HepG2 (cell line): Measurements from ENCODE around the gene COL18A1. TPM values are rescaled to one million over a fixed set of nuclear protein-coding genes. Genes with fewer than 3 reads are reported as not detected.
A peak's percentile ranks its signal among the peaks of the same experiment; 100 is the strongest.

ENCODE experiments used
- DRAP1 ChIP-seq: IDR thresholded peaks from 2 replicates; pipeline ENCODE4 v1.6.1; 2016; ENCODE audit warnings: missing genetic modification reagents, missing compliant biosample characterization
- EED ChIP-seq: sonication (generic); formaldehyde crosslinking; IDR thresholded peaks from 2 replicates; pipeline ENCODE4 v1.5.0; 2020; ENCODE audit warnings: mild to moderate bottlenecking, missing genetic modification reagents
- EHMT2 ChIP-seq: fragments of 200-600 bp; sonication (generic); IDR thresholded peaks from 2 replicates; pipeline ENCODE4 v1.7.0; 2017; ENCODE audit warnings: antibody characterized with exemption, low read depth, low read length, borderline replicate concordance
- ESRRA ChIP-seq: sonication (generic); formaldehyde crosslinking; IDR thresholded peaks from 2 replicates; pipeline ENCODE4 v1.5.1; 2020; ENCODE audit warnings: mild to moderate bottlenecking, low read depth, missing genetic modification reagents
- ETS1 ChIP-seq: sonication (generic); formaldehyde crosslinking; IDR thresholded peaks from 2 replicates; pipeline ENCODE4 v1.4.0; 2020; ENCODE audit warnings: missing genetic modification reagents
- EZH2 ChIP-seq: conservative IDR thresholded peaks from 2 replicates; pipeline ENCODE4 v1.6.1; 2012; ENCODE audit warnings: mild to moderate bottlenecking, low read depth, low read length, moderate library complexity
- FOXP4 ChIP-seq: sonication (generic); formaldehyde crosslinking; IDR thresholded peaks from 2 replicates; pipeline ENCODE4 v1.4.0; 2020; ENCODE audit warnings: missing genetic modification reagents
- JUND ChIP-seq: sonication (generic); formaldehyde crosslinking; IDR thresholded peaks from 2 replicates; pipeline ENCODE4 v1.8.0; 2022; ENCODE audit warnings: mild to moderate bottlenecking, missing genetic modification reagents
- MBD4 ChIP-seq: IDR thresholded peaks from 2 replicates; pipeline ENCODE4 v1.6.1; 2012; ENCODE audit warnings: low read length, inconsistent platforms, borderline replicate concordance
- PHF5A ChIP-seq: IDR thresholded peaks from one replicate; pipeline ENCODE4 v1.6.1; 2018; ENCODE audit warnings: low read depth, missing genetic modification reagents; ENCODE audit not compliant: unreplicated experiment
- REST ChIP-seq, 2 experiments: IDR thresholded peaks; 2 replicates each; pipeline ENCODE4 v1.6.1; 2011 to 2012; ENCODE audit warnings: low read length in 2 of 2, borderline replicate concordance in 1 of 2, low read depth in 1 of 2, mild to moderate bottlenecking in 1 of 2, moderate library complexity in 1 of 2
- ZBTB2 ChIP-seq: sonication (generic); formaldehyde crosslinking; IDR thresholded peaks from 2 replicates; pipeline ENCODE4 v1.8.0; 2022; ENCODE audit warnings: low read depth, missing genetic modification reagents
- ZMYM4 ChIP-seq: sonication (generic); formaldehyde crosslinking; IDR thresholded peaks from 2 replicates; pipeline ENCODE4 v1.8.1; 2023; ENCODE audit warnings: mild to moderate bottlenecking, missing genetic modification reagents
- ZNF160 ChIP-seq: sonication (generic); formaldehyde crosslinking; IDR thresholded peaks from 2 replicates; pipeline ENCODE4 v1.8.0; 2022; ENCODE audit warnings: mild to moderate bottlenecking, inconsistent platforms, missing genetic modification reagents
- ZNF264 ChIP-seq: sonication (generic); formaldehyde crosslinking; IDR thresholded peaks from 2 replicates; pipeline ENCODE4 v1.4.0; 2020; ENCODE audit warnings: missing genetic modification reagents
- ZNF616 ChIP-seq: sonication (generic); formaldehyde crosslinking; IDR thresholded peaks from 2 replicates; pipeline ENCODE4 v1.5.0; 2020; ENCODE audit warnings: low read depth, mild to moderate bottlenecking, missing genetic modification reagents
- ZNF629 ChIP-seq: sonication (generic); formaldehyde crosslinking; conservative IDR thresholded peaks from 2 replicates; pipeline ENCODE4 v1.5.0; 2020; ENCODE audit warnings: missing genetic modification reagents
- ZNF749 ChIP-seq: sonication (generic); formaldehyde crosslinking; IDR thresholded peaks from 2 replicates; pipeline ENCODE4 v1.8.0; 2022; ENCODE audit warnings: mild to moderate bottlenecking, missing genetic modification reagents, moderate library complexity, borderline replicate concordance
- polyA plus RNA-seq, 8 experiments: library from polyadenylated mRNA; depleted of rRNA in 3 of 8; stranded (reverse) in 7 of 8; unstranded in 1 of 8; fragments of >200 nt; fragmentation: Illumina TruSeq in 4 of 8; extraction: Trizol in 4 of 8; gene quantifications; 2 replicates each; pipeline versions ENCODE4 v1.2.1 to v1.2.3, GENCODE V29; 2011 to 2016; ENCODE audit warnings: low read depth in 4 of 8, missing spikeins in 1 of 8, mixed read lengths in 1 of 8; ENCODE audit not compliant: insufficient read depth in 1 of 8
- total RNA-seq, 5 experiments: library from RNA; depleted of rRNA; stranded (reverse); fragments of >200 nt; fragmentation: Illumina TruSeq; extraction: Trizol; gene quantifications; 2 replicates each; pipeline ENCODE4 v1.2.3, GENCODE V29; 2016; ENCODE audit warnings: low read depth in 1 of 5

The COL18A1 gene
- total and polyA plus RNA-seq, 2 of the 13 experiments (the other 11 are each of a cell fraction or from before 2014, with no cell fraction given): 79.0 to 102 TPM

GRCh38 chr21:45471525-45472221 is 66.7 kb downstream of the COL18A1 start (continued):
- peak; percentile 74; the same call in 1 of the 2 replicates for TF ChIP-seq DRAP1 (CRISPR knock-in tag)
- no peak for TF ChIP-seq ZBTB2 (CRISPR knock-in tag)
- peak; percentile 78 for TF ChIP-seq PHF5A (CRISPR knock-in tag)
- TF ChIP-seq FOXP4 (CRISPR knock-in tag): peak; percentile 91
- TF ChIP-seq JUND (CRISPR knock-in tag): no peak
- TF ChIP-seq EHMT2: no peak
- TF ChIP-seq ZNF749: peak; percentile 61; the same call in 1 of the 2 replicates
- TF ChIP-seq ESRRA (CRISPR knock-in tag): 0 out of 2 replicates have a peak, but pooled peaks have one; percentile 32
- peak in 1 of 2 experiments; percentile 59; a peak in 1 of 4 replicates for TF ChIP-seq REST (IDR thresholded peaks at IDR 0.05; ENCODE audit: borderline replicate concordance in 1 of 2, low read depth in 1 of 2, low read length in 2 of 2)
- TF ChIP-seq ZMYM4 (CRISPR knock-in tag): peak; percentile 62
- TF ChIP-seq EED (CRISPR knock-in tag): no peak
- TF ChIP-seq EZH2: no peak
- TF ChIP-seq ZNF160 (CRISPR knock-in tag): no peak
- peak; percentile 55; the same call in 1 of the 2 replicates for TF ChIP-seq ZNF629 (CRISPR knock-in tag)
- peak; percentile 89; the same call in 1 of the 2 replicates for TF ChIP-seq ZNF264 (CRISPR knock-in tag)
- TF ChIP-seq ETS1 (CRISPR knock-in tag): no peak
- no peak for TF ChIP-seq MBD4
- no peak for TF ChIP-seq ZNF616 (CRISPR knock-in tag)
